ENCODE measurements around the gene PLEKHA8. TPM values are rescaled to one million over a fixed set of nuclear protein-coding genes. Genes with fewer than 3 reads are reported as not detected.
A peak's percentile ranks its signal among the peaks of the same experiment; 100 is the strongest.

The PLEKHA8 gene
- total and polyA plus RNA-seq, 10 of the 15 experiments (the other 5 are each of a cell fraction or from before 2014, with no cell fraction given), result 1.1 to 13.2 (median 5.7) TPM

GRCh38 chr7:29987811-29988317, 40.3 kb upstream of the PLEKHA8 start (continued):
- 0 out of 2 replicates have a peak, but pooled peaks have one; percentile 7 for TF ChIP-seq PAX5 (IDR thresholded peaks at IDR 0.05; ENCODE audit: borderline replicate concordance, low read depth, low read length)
- no peak for TF ChIP-seq HCFC1 (IDR thresholded peaks at IDR 0.05; ENCODE audit: low read length)
- peak; percentile 67 for TF ChIP-seq IKZF1 (conservative IDR thresholded peaks at IDR 0.05)
- no peak for TF ChIP-seq SRF (IDR thresholded peaks at IDR 0.05; ENCODE audit: low read depth in 2 of 2, low read length in 2 of 2)
- TF ChIP-seq CBX5 (IDR thresholded peaks at IDR 0.05; ENCODE audit: low read depth), result no peak
- TF ChIP-seq, protein P1, sequence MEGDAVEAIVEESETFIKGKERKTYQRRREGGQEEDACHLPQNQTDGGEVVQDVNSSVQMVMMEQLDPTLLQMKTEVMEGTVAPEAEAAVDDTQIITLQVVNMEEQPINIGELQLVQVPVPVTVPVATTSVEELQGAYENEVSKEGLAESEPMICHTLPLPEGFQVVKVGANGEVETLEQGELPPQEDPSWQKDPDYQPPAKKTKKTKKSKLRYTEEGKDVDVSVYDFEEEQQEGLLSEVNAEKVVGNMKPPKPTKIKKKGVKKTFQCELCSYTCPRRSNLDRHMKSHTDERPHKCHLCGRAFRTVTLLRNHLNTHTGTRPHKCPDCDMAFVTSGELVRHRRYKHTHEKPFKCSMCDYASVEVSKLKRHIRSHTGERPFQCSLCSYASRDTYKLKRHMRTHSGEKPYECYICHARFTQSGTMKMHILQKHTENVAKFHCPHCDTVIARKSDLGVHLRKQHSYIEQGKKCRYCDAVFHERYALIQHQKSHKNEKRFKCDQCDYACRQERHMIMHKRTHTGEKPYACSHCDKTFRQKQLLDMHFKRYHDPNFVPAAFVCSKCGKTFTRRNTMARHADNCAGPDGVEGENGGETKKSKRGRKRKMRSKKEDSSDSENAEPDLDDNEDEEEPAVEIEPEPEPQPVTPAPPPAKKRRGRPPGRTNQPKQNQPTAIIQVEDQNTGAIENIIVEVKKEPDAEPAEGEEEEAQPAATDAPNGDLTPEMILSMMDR (IDR thresholded peaks at IDR 0.05 in 2 of 3, conservative IDR thresholded peaks at IDR 0.05 in 1 of 3; ENCODE audit: control insufficient read depth in 2 of 3, extremely low read depth in 1 of 3, insufficient read depth in 1 of 3, low read depth in 3 of 3, low read length in 3 of 3), result no peak
- no peak for TF ChIP-seq CHD1 (IDR thresholded peaks at IDR 0.05; ENCODE audit: low read depth, low read length)
- TF ChIP-seq CREB1 (IDR thresholded peaks at IDR 0.05; ENCODE audit: low read depth), result no peak
- TF ChIP-seq IKZF2 (IDR thresholded peaks at IDR 0.05), result peak; percentile 29 to 72
- TF ChIP-seq ZNF384 (IDR thresholded peaks at IDR 0.05; ENCODE audit: borderline replicate concordance, low read depth, low read length), result peak; percentile 66; the same call in 1 of the 2 replicates
- TF ChIP-seq IRF4 (IDR thresholded peaks at IDR 0.05; ENCODE audit: low read depth, low read length), result peak; percentile 8; the same call in 1 of the 2 replicates
- no peak for TF ChIP-seq ZSCAN29 (IDR thresholded peaks at IDR 0.05)
- no peak for TF ChIP-seq TBL1XR1 (IDR thresholded peaks at IDR 0.05; ENCODE audit: low read depth, low read length)
- TF ChIP-seq MYC (IDR thresholded peaks at IDR 0.05; ENCODE audit: insufficient read depth, insufficient read length, insufficient replicate concordance, low read length, severe bottlenecking), result no peak
- TF ChIP-seq POLR2A (IDR thresholded peaks at IDR 0.05; ENCODE audit: low read depth, low read length), result no peak
- TF ChIP-seq ATF7 (IDR thresholded peaks at IDR 0.05; ENCODE audit: low read depth), result no peak
- no peak for TF ChIP-seq BCL11A (IDR thresholded peaks at IDR 0.05; ENCODE audit: low read depth, low read length)
- no peak for TF ChIP-seq GATAD2B (conservative IDR thresholded peaks at IDR 0.05; ENCODE audit: low read depth)
- no peak for TF ChIP-seq E4F1 (IDR thresholded peaks at IDR 0.05; ENCODE audit: borderline replicate concordance, partially characterized antibody)
- TF ChIP-seq, protein P2, sequence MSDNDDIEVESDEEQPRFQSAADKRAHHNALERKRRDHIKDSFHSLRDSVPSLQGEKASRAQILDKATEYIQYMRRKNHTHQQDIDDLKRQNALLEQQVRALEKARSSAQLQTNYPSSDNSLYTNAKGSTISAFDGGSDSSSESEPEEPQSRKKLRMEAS (IDR thresholded peaks at IDR 0.05; ENCODE audit: low read depth, low read length), result no peak
- TF ChIP-seq HDGF (IDR thresholded peaks at IDR 0.05), result no peak
- TF ChIP-seq, protein P3, sequence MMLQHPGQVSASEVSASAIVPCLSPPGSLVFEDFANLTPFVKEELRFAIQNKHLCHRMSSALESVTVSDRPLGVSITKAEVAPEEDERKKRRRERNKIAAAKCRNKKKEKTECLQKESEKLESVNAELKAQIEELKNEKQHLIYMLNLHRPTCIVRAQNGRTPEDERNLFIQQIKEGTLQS (IDR thresholded peaks at IDR 0.05; ENCODE audit: borderline replicate concordance, extremely low read depth, low read depth, low read length), result no peak
- no peak for TF ChIP-seq TCF12 (IDR thresholded peaks at IDR 0.05; ENCODE audit: low read depth, low read length)
- no peak for TF ChIP-seq NR2C1 (IDR thresholded peaks at IDR 0.05)
- TF ChIP-seq NBN (IDR thresholded peaks at IDR 0.05), result no peak
- peak; percentile 80 for TF ChIP-seq JUNB (IDR thresholded peaks at IDR 0.05)
- TF ChIP-seq ZNF217 (IDR thresholded peaks at IDR 0.05), result no peak
- TF ChIP-seq, protein P4, sequence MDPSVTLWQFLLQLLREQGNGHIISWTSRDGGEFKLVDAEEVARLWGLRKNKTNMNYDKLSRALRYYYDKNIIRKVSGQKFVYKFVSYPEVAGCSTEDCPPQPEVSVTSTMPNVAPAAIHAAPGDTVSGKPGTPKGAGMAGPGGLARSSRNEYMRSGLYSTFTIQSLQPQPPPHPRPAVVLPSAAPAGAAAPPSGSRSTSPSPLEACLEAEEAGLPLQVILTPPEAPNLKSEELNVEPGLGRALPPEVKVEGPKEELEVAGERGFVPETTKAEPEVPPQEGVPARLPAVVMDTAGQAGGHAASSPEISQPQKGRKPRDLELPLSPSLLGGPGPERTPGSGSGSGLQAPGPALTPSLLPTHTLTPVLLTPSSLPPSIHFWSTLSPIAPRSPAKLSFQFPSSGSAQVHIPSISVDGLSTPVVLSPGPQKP (IDR thresholded peaks at IDR 0.05; ENCODE audit: low read depth, low read length), result no peak
